ENCODE results near the gene CERS1.

DNA sequence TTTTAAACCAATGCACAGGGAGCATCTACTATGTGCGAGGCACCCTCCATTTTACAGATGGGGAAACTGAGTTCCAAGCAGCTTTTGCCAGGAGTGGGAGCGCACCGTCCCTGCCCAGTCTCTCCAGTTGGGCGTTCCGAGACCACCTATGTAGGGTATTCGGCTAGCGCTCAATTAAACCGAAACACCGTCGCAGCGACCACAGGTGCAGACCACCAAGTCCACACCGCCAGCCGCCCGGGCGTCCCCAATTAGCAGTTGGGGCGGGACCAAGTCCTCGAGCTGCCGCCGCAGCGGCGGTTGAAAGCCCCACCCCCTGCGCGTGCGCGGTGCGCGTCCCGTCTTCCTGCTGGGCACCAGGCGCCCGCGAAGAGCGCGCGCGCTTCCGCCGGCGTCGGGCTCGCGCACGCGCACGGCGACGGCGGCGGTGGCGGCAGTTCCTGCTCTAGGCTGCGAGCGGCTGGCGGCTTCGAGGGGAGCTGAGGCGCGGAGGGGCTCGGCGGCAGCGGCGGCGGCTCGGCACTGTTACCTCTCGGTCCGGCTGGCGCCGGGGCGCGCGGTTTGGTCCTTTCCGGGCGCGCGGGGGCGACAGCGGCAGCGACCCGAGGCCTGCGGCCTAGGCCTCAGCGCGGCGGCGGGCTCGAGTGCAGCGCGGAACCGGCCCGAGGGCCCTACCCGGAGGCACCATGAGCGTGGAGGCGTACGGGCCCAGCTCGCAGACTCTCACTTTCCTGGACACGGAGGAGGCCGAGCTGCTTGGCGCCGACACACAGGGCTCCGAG lies 64.2 kb downstream of the CERS1 start, which contains the start of gene UPF1:
- TF ChIP-seq POLR2AphosphoS5 (IDR thresholded peaks at IDR 0.05; ENCODE audit: low read depth, low read length), result peak; percentile 78
- TF ChIP-seq TAF1 (IDR thresholded peaks at IDR 0.05; ENCODE audit: borderline replicate concordance, low read depth, low read length), result peak; percentile 83
